Heart left ventricle (tissue), 13 donors: Measurements from ENCODE around the gene TFDP3.

Source experiments
- CTCF ChIP-seq, 12 donors: fragments of 200-600 bp; sonication (generic) in 4 of 12; IDR thresholded peaks; one replicate each; pipeline versions ENCODE4 v1.5.0 to v1.8.0; 2018 to 2022; ENCODE audit warnings: antibody characterized with exemption in 12 of 12, mild to moderate bottlenecking in 5 of 12
- POLR2A ChIP-seq, 2 donors: fragments of 450-650 bp; IDR thresholded peaks; one replicate each; pipeline ENCODE4 v1.6.1; 2017; ENCODE audit warnings: antibody characterized with exemption in 2 of 2, mild to moderate bottlenecking in 2 of 2, moderate library complexity in 2 of 2
- donor health status: ischemic (EF 13 %, LVEDD 7.1; RV severe dilation, severe dysfunction).
- donor health status: DM: no; HTN: yes; CAD: no.
- donor health status: DM: no; HTN: no; CAD: no.
- donor health status: ischemic (EF 25% LVEDD 6.9; RV normal size, moderate dysfunction).
- donor health status: ischemic (EF 25% LVEDD 5.7; RV mildly dilated, moderate dysfunction).
- donor health status: ischemic (EF 35%, LVEDD 5.7; RV mildly dilated, moderate dysfunction).
- donor health status: nonischemic (EF 11% LVEDD 7.7; RV severe dilation, severe dysfunction).
- donor health status: DM: yes; HTN: yes; CAD: no.
- donor health status: PGD.
- donor health status: ischemic (EF 29% LVEDD 5.4; RV normal size, mild dysfunction).
- donor health status: nonischemic (EF 23%, LVEDD 6.1; RV moderate dilation, normal function).

GRCh38 chrX:133249266-133250058 is 31.3 kb upstream of the TFDP3 start:
- TF ChIP-seq CTCF (IDR thresholded peaks at IDR 0.05) (peak in 1 of 12 donors; percentile 12), POLR2A (IDR thresholded peaks at IDR 0.05) (no peak)
